H9 (cell line): ENCODE measurements around the gene TIPARP. TPM values are rescaled to one million over a fixed set of nuclear protein-coding genes. Genes with fewer than 3 reads are reported as not detected.

Experiments
- DNase-seq: peaks from one replicate; pipeline ENCODE4 v3.0.0-alpha.2; 2017
- H2AFZ ChIP-seq: one replicate; pipeline ENCODE4 v1.6.1; 2013; ENCODE audit warnings: mild to moderate bottlenecking, low read length, control low read depth, moderate library complexity
- H2AK5ac ChIP-seq: 2 replicates; pipeline ENCODE4 v1.6.1; 2013; ENCODE audit warnings: low read length, control low read depth, mixed read lengths; ENCODE audit not compliant: insufficient read length
- H2BK120ac ChIP-seq: one replicate; pipeline ENCODE4 v1.6.1; 2013; ENCODE audit warnings: low read depth, mild to moderate bottlenecking, low read length, control low read depth, inconsistent platforms; ENCODE audit not compliant: poor library complexity, severe bottlenecking
- H2BK12ac ChIP-seq: 2 replicates; pipeline ENCODE4 v1.6.1; 2013; ENCODE audit warnings: low read length, control low read depth, mixed read lengths, low read depth; ENCODE audit not compliant: insufficient read length
- H2BK15ac ChIP-seq: 2 replicates; pipeline ENCODE4 v1.6.1; 2013; ENCODE audit warnings: low read depth, low read length, control low read depth
- H2BK20ac ChIP-seq: one replicate; pipeline ENCODE4 v1.6.1; 2013; ENCODE audit warnings: low read depth, mild to moderate bottlenecking, low read length, control low read depth, inconsistent platforms; ENCODE audit not compliant: poor library complexity, severe bottlenecking
- H2BK5ac ChIP-seq: 2 replicates; pipeline ENCODE4 v1.6.1; 2013; ENCODE audit warnings: low read length, control low read depth, mixed read lengths; ENCODE audit not compliant: insufficient read length
- H3K14ac ChIP-seq: 2 replicates; pipeline ENCODE4 v1.6.1; 2013; ENCODE audit warnings: low read length, control low read depth; ENCODE audit not compliant: insufficient read depth
- H3K18ac ChIP-seq: 2 replicates; pipeline ENCODE4 v1.6.1; 2013; ENCODE audit warnings: low read depth, mild to moderate bottlenecking, mixed read lengths, low read length, control low read depth; ENCODE audit not compliant: insufficient read length
- H3K23ac ChIP-seq: 2 replicates; pipeline ENCODE4 v1.6.1; 2013; ENCODE audit warnings: low read length, control low read depth, mixed read lengths, low read depth; ENCODE audit not compliant: insufficient read length
- H3K23me2 ChIP-seq: 2 replicates; pipeline ENCODE4 v1.6.1; 2013; ENCODE audit warnings: low read depth, mild to moderate bottlenecking, mixed read lengths, low read length, control low read depth; ENCODE audit not compliant: insufficient read length, poor library complexity, severe bottlenecking
- H3K27ac ChIP-seq: 2 replicates; pipeline ENCODE4 v1.5.1; 2013; ENCODE audit warnings: low read length, control low read depth, mixed read lengths, low read depth; ENCODE audit not compliant: insufficient read length
- H3K27me3 ChIP-seq: 2 replicates; pipeline ENCODE4 v1.6.1; 2013; ENCODE audit warnings: low read length, control low read depth, inconsistent platforms; ENCODE audit not compliant: insufficient read depth
- H3K4ac ChIP-seq: 2 replicates; pipeline ENCODE4 v1.6.1; 2013; ENCODE audit warnings: low read depth, mild to moderate bottlenecking, control low read depth, inconsistent platforms, low read length, moderate library complexity
- H3K4me1 ChIP-seq: 2 replicates; pipeline ENCODE4 v1.6.1; 2013; ENCODE audit warnings: low read length, control low read depth, inconsistent platforms; ENCODE audit not compliant: insufficient read depth
- H3K4me2 ChIP-seq: 2 replicates; pipeline ENCODE4 v1.6.1; 2013; ENCODE audit warnings: low read length, control low read depth, mixed read lengths; ENCODE audit not compliant: insufficient read length, insufficient read depth
- H3K56ac ChIP-seq: 2 replicates; pipeline ENCODE4 v1.6.1; 2013; ENCODE audit warnings: low read depth, mild to moderate bottlenecking, mixed read lengths, low read length, control low read depth; ENCODE audit not compliant: insufficient read length
- H3K79me1 ChIP-seq: 2 replicates; pipeline ENCODE4 v1.6.1; 2013; ENCODE audit warnings: low read depth, mild to moderate bottlenecking, moderate library complexity, low read length, control low read depth, inconsistent platforms; ENCODE audit not compliant: insufficient read depth, poor library complexity, severe bottlenecking
- H3K79me2 ChIP-seq: 2 replicates; pipeline ENCODE4 v1.6.1; 2013; ENCODE audit warnings: low read length, control low read depth, inconsistent platforms; ENCODE audit not compliant: insufficient read depth
- H3K9ac ChIP-seq: 2 replicates; pipeline ENCODE4 v1.6.1; 2013; ENCODE audit warnings: low read length, control low read depth, mixed read lengths; ENCODE audit not compliant: insufficient read length; ENCODE audit errors: extremely low read depth
- H3K9me3 ChIP-seq: one replicate; pipeline ENCODE4 v1.6.1; 2013; ENCODE audit warnings: low read depth, low read length, inconsistent platforms; ENCODE audit not compliant: control insufficient read depth
- H3T11ph ChIP-seq: one replicate; pipeline ENCODE4 v1.6.1; 2013; ENCODE audit warnings: mild to moderate bottlenecking, low read length, control low read depth, inconsistent platforms
- H4K20me1 ChIP-seq: one replicate; pipeline ENCODE4 v1.6.1; 2013; ENCODE audit not compliant: control insufficient read depth, insufficient read length, insufficient read depth
- H4K5ac ChIP-seq: 2 replicates; pipeline ENCODE4 v1.6.1; 2013; ENCODE audit warnings: low read depth, mild to moderate bottlenecking, mixed read lengths, low read length, control low read depth; ENCODE audit not compliant: insufficient read length
- H4K8ac ChIP-seq: replicated peaks from 2 replicates; pipeline ENCODE4 v1.6.1; 2013; ENCODE audit warnings: low read length, control low read depth, mixed read lengths, low read depth; ENCODE audit not compliant: insufficient read length
- H4K91ac ChIP-seq: 2 replicates; pipeline ENCODE4 v1.6.1; 2013; ENCODE audit warnings: low read depth, mild to moderate bottlenecking, moderate library complexity, mixed read lengths, low read length, control low read depth; ENCODE audit not compliant: insufficient read length
- H3K27ac Mint-ChIP-seq, 3 experiments: 2 replicates in 2 of 3; 3 replicates in 1 of 3; pipeline ENCODE4 v1.8.0; 2020 to 2021; ENCODE audit warnings: mixed read lengths in 3 of 3, mild to moderate bottlenecking in 1 of 3, moderate library complexity in 1 of 3
- H3K27me3 Mint-ChIP-seq: 2 replicates; pipeline ENCODE4 v1.8.0; 2021; ENCODE audit warnings: low read depth, mild to moderate bottlenecking, moderate library complexity, mixed read lengths
- H3K36me3 Mint-ChIP-seq, 3 experiments: 2 replicates in 2 of 3; 3 replicates in 1 of 3; pipeline ENCODE4 v1.8.0; 2020 to 2021; ENCODE audit warnings: low read depth in 3 of 3, mixed read lengths in 3 of 3; ENCODE audit not compliant: insufficient read depth in 1 of 3
- H3K4me1 Mint-ChIP-seq, 2 experiments: 2 replicates each; pipeline ENCODE4 v1.8.0; 2020; ENCODE audit warnings: mixed read lengths in 2 of 2
- H3K4me3 Mint-ChIP-seq, 2 experiments: 2 replicates in 1 of 2; 3 replicates in 1 of 2; pipeline ENCODE4 v1.8.0; 2020 to 2021; ENCODE audit warnings: mild to moderate bottlenecking in 2 of 2, mixed read lengths in 2 of 2, moderate library complexity in 1 of 2
- H3K9me3 Mint-ChIP-seq, 2 experiments: 2 replicates in 1 of 2; 3 replicates in 1 of 2; pipeline ENCODE4 v1.8.0; 2020; ENCODE audit warnings: mild to moderate bottlenecking in 2 of 2, mixed read lengths in 2 of 2, moderate library complexity in 1 of 2
- CTCF ChIP-seq: fragments of 200-600 bp; sonication (generic); conservative IDR thresholded peaks from 3 replicates; pipeline ENCODE4 v1.8.0; 2021; ENCODE audit warnings: antibody characterized with exemption, mild to moderate bottlenecking
- WGBS: extraction: QIAGEN DNeasy Blood & Tissue Kit; methylation state at CpG from one replicate; pipeline ENCODE4 v1.1.7; 2013; ENCODE audit warnings: missing lambda C conversion rate, low lambda C conversion rate, mixed read lengths; ENCODE audit not compliant: insufficient read length; ENCODE audit errors: extremely low coverage; 5-methylcytosine and 5-hydroxymethylcytosine counted together
- total RNA-seq: library from RNA; stranded (reverse); gene quantifications from 2 replicates; pipeline ENCODE4 v1.2.1, GENCODE V29; 2021

The TIPARP gene
- total RNA-seq, 1 experiment from 2014 or later, result 5.9 TPM

- no peaks in the 10 kb centered on the region for H3K27me3 Mint-ChIP-seq
- H3K9me3 ChIP-seq, result no peaks in the 10 kb centered on the region
- no peak overlapping the region for H4K91ac ChIP-seq
- H3K4me3 Mint-ChIP-seq, result no peak overlapping the region
- H3K27ac ChIP-seq, result no peak overlapping the region
- H2BK20ac ChIP-seq, result no peak overlapping the region
- H3K23me2 ChIP-seq, result no peaks in the 10 kb centered on the region
- no peak overlapping the region for H4K8ac ChIP-seq
- no peaks in the 10 kb centered on the region for H3K27me3 ChIP-seq
- no peak for TF ChIP-seq CTCF
- no peak for DNase-seq
- no peak overlapping the region for H2BK120ac ChIP-seq
- H3K4ac ChIP-seq, result no peak overlapping the region
- no peak overlapping the region for H2AK5ac ChIP-seq
- H3K27ac Mint-ChIP-seq, result no peak overlapping the region
- H2AFZ ChIP-seq, result no peak overlapping the region
- no peak overlapping the region for H2BK15ac ChIP-seq
- no CpG with 5 or more reads among the region's 2 CpGs for WGBS
- H2BK5ac ChIP-seq, result no peak overlapping the region
- H3T11ph ChIP-seq, result no peak overlapping the region
- H3K79me2 ChIP-seq, result no peaks in the 10 kb centered on the region; the same call in 1 of the 2 replicates
- H4K5ac ChIP-seq, result no peak overlapping the region
- H3K4me2 ChIP-seq, result no peak overlapping the region
- H3K9me3 Mint-ChIP-seq, result no peaks in the 10 kb centered on the region
- no peaks in the 10 kb centered on the region for H3K4me1 ChIP-seq
- peaks cover 0 to 17% (median 3%) of the 10 kb centered on the region in 3 experiments; a peak in 4 of 7 replicates for H3K36me3 Mint-ChIP-seq
- H2BK12ac ChIP-seq, result no peak overlapping the region
- no peak overlapping the region for H3K14ac ChIP-seq
- no peak overlapping the region for H3K9ac ChIP-seq
- no peaks in the 10 kb centered on the region for H4K20me1 ChIP-seq
- peaks cover 11 to 37% of the 10 kb centered on the region in 2 experiments for H3K4me1 Mint-ChIP-seq
- H3K79me1 ChIP-seq, result no peaks in the 10 kb centered on the region
- H3K56ac ChIP-seq, result no peak overlapping the region
- H3K23ac ChIP-seq, result no peak overlapping the region
- H3K18ac ChIP-seq, result no peak overlapping the region
These were observed 10.8 kb downstream of the TIPARP start for GRCh38 chr3:156685198-156685597.
